B cell (primary cell): ENCODE measurements around the gene CTSD. TPM values are rescaled to one million over a fixed set of nuclear protein-coding genes. Genes with fewer than 3 reads are reported as not detected.

Experiments
- ATAC-seq: fragments of 200-7000 bp; cut with Tn5 transposase; one replicate; pipeline ENCODE4 v1.10.0; 2021; ENCODE audit warnings: low read depth, mild to moderate bottlenecking, moderate number of reproducible peaks, moderate library complexity
- CTCF ChIA-PET: fragments of 350-600 bp; sonication (Branson Sonifier 250); formaldehyde crosslinking; loops from one replicate; lab custom pipeline; 2021; ENCODE audit warnings: antibody characterized with exemption, inconsistent platforms; lab: Charles Lee
- POLR2A ChIA-PET: fragments of 350-600 bp; sonication (Branson Sonifier 250); formaldehyde crosslinking; loops from one replicate; lab custom pipeline; 2021; ENCODE audit warnings: antibody characterized with exemption; lab: Charles Lee
- DNase-seq: peaks from one replicate; pipeline ENCODE4 v3.0.0; 2013
- H2AFZ ChIP-seq: 2 replicates; pipeline ENCODE4 v1.6.1; 2012; ENCODE audit warnings: mild to moderate bottlenecking, low read depth, low read length; ENCODE audit not compliant: insufficient read depth, poor library complexity, severe bottlenecking
- H3K27ac ChIP-seq, 2 donors: 1 replicate in 1 of 2; 2 replicates in 1 of 2; pipeline ENCODE4 v1.5.1; 2012 to 2013; ENCODE audit warnings: low read length in 2 of 2, mild to moderate bottlenecking in 2 of 2, moderate library complexity in 1 of 2
- H3K27me3 ChIP-seq, 4 experiments: fragments of 200-600 bp in 1 of 4; sonication (generic) in 1 of 4; replicated peaks in 1 of 4; 1 replicate in 2 of 4; 2 replicates in 2 of 4; pipeline versions ENCODE4 v1.6.1 to v1.7.0; 2013 to 2016; ENCODE audit warnings: low read length in 3 of 4, mild to moderate bottlenecking in 2 of 4, mixed read lengths in 1 of 4, moderate library complexity in 1 of 4; ENCODE audit not compliant: insufficient read depth in 4 of 4, control insufficient read depth in 3 of 4; ENCODE audit errors: control extremely low read depth in 1 of 4
- H3K36me3 ChIP-seq, 2 experiments: replicated peaks in 1 of 2; 1 replicate in 1 of 2; 2 replicates in 1 of 2; pipeline versions ENCODE4 v1.6.1 to v1.7.1; 2013; ENCODE audit warnings: low read length in 1 of 2; ENCODE audit not compliant: insufficient read depth in 2 of 2, control insufficient read depth in 1 of 2; ENCODE audit errors: control extremely low read depth in 1 of 2, extremely low read depth in 1 of 2
- H3K4me1 ChIP-seq, 2 donors: fragments of 200-600 bp in 1 of 2; sonication (generic) in 1 of 2; 1 replicate in 1 of 2; 2 replicates in 1 of 2; pipeline versions ENCODE4 v1.5.1 to v1.6.1; 2013 to 2017; ENCODE audit warnings: low read length in 2 of 2; ENCODE audit not compliant: control insufficient read depth in 2 of 2, insufficient read depth in 2 of 2
- H3K4me2 ChIP-seq: replicated peaks from 2 replicates; pipeline ENCODE3; 2012; ENCODE audit warnings: mild to moderate bottlenecking, low read depth, low read length; ENCODE audit not compliant: poor library complexity, severe bottlenecking
- H3K4me3 ChIP-seq, 5 experiments: fragments of 200-600 bp in 1 of 5; sonication (generic) in 1 of 5; 1 replicate in 3 of 5; 2 replicates in 2 of 5; pipeline versions ENCODE4 v1.5.1 to v1.7.0; 2011 to 2016; ENCODE audit warnings: low read length in 4 of 5, mild to moderate bottlenecking in 4 of 5, low read depth in 2 of 5, control low read depth in 1 of 5, moderate library complexity in 1 of 5; ENCODE audit not compliant: insufficient read depth in 1 of 5; ENCODE audit errors: control extremely low read depth in 1 of 5, extremely low read depth in 1 of 5
- H3K79me2 ChIP-seq: fragments of 200-600 bp; sonication (generic); one replicate; pipeline ENCODE4 v1.6.0; 2016; ENCODE audit warnings: low read length; ENCODE audit not compliant: control insufficient read depth, insufficient read depth
- H3K9ac ChIP-seq: fragments of 200-600 bp; sonication (generic); 2 replicates; pipeline ENCODE4 v1.6.1; 2017; ENCODE audit warnings: mild to moderate bottlenecking, low read length, moderate library complexity
- H3K9me3 ChIP-seq, 3 donors: one replicate each; pipeline versions ENCODE4 v1.6.1 to v1.7.1; 2013; ENCODE audit warnings: low read length in 2 of 3; ENCODE audit not compliant: control insufficient read depth in 2 of 3, insufficient read depth in 1 of 3; ENCODE audit errors: control extremely low read depth in 1 of 3
- H4K20me1 ChIP-seq: 2 replicates; pipeline ENCODE4 v1.6.0; 2012; ENCODE audit warnings: mild to moderate bottlenecking, low read length; ENCODE audit not compliant: insufficient read depth, control insufficient read depth, poor library complexity, severe bottlenecking
- H3K27ac Mint-ChIP-seq: one replicate; pipeline ENCODE4 v1.8.0; 2021; ENCODE audit warnings: mixed read lengths
- H3K27me3 Mint-ChIP-seq: one replicate; pipeline ENCODE4 v1.8.0; 2021; ENCODE audit warnings: mixed read lengths
- H3K4me1 Mint-ChIP-seq: one replicate; pipeline ENCODE4 v1.8.0; 2021; ENCODE audit warnings: mixed read lengths
- H3K4me3 Mint-ChIP-seq: one replicate; pipeline ENCODE4 v1.8.0; 2021; ENCODE audit warnings: mixed read lengths
- H3K9me3 Mint-ChIP-seq: one replicate; pipeline ENCODE4 v1.8.0; 2022; ENCODE audit warnings: mixed read lengths; ENCODE audit not compliant: insufficient read depth
- EZH2 ChIP-seq: IDR thresholded peaks from 2 replicates; pipeline ENCODE4 v1.6.1; 2012; ENCODE audit warnings: borderline replicate concordance, low read depth, mild to moderate bottlenecking, moderate library complexity, low read length; ENCODE audit not compliant: insufficient read depth, poor library complexity, severe bottlenecking
- WGBS: methylation state at CpG from one replicate; pipeline ENCODE4 v1.1.5; 2013; ENCODE audit warnings: missing lambda C conversion rate; ENCODE audit not compliant: insufficient coverage; 5-methylcytosine and 5-hydroxymethylcytosine counted together
- intact Hi-C: fragments of 100-400 bp; cut with micrococcal nuclease; formaldehyde crosslinking; loops from one replicate; pipeline ENCODE4 v1.10.0; 2022
- polyA plus RNA-seq: library from polyadenylated mRNA; depleted of rRNA; stranded (reverse); fragments of >200 nt; gene quantifications from 2 replicates; pipeline ENCODE4 v1.2.3, GENCODE V29; 2012
- total RNA-seq, 2 donors: library from RNA; stranded (reverse); fragments of 120-200 nt in 1 of 2; gene quantifications; 1 replicate in 1 of 2; 2 replicates in 1 of 2; pipeline versions ENCODE4 v1.2.3 to v1.2.4, GENCODE V29; 2013 to 2022
- TF ChIP-seq, protein P1 (sequence below): fragments of 200-600 bp; IDR thresholded peaks from one replicate; pipeline ENCODE4 v1.8.0; 2022; ENCODE audit warnings: antibody characterized with exemption, mild to moderate bottlenecking

CTSD gene
- total and polyA plus RNA-seq, 2 donors (not counting 1 experiment from before 2014, with no cell fraction given) = 42.2 to 83.5 TPM

DNA sequence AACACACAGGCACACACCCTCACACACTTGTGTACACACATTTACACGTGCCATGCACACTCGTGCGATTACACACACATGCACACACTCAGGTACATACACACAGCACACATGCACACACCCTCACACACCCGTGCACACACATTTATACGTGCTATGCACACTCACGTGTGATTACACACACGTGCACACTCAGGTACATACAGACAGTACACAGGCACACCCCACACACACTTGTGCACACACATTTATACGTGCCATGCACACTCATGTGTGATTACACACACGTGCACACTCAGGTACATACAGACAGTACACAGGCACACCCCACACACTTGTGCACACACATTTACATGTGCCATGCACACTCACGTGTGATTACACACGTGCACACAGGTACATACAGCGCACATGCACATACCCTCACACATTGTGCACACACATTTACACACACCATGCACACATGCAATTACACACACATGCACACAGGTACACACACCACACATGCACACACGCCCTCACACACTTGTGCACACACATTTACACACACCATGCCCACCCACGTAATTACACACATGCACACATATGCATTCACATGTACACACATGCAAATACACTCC lies 17.9 kb downstream of the CTSD start:
- ChIA-PET CTCF (no interaction called here), POLR2A (no interaction called here)
- Histone ChIP-seq H3K36me3 (no peaks in the 10 kb centered on the region), H4K20me1 (no peaks in the 10 kb centered on the region), H3K9ac (no peak overlapping the region), H3K4me1 (peaks cover 0 to 6% of the 10 kb centered on the region in 2 donors), H3K4me2 (no peak overlapping the region), H3K27me3 (peaks cover 0 to 14% (median 2%) of the 10 kb centered on the region in 4 experiments), H3K4me3 (no peak overlapping the region), H3K9me3 (peaks cover 0 to 15% (median 0%) of the 10 kb centered on the region in 3 donors), H3K27ac (no peak overlapping the region), H3K79me2 (no peaks in the 10 kb centered on the region), H2AFZ (no peak overlapping the region)
- DNase-seq = no peak
- H3K4me3 Mint-ChIP-seq = no peak overlapping the region
- TF ChIP-seq EZH2 = no peak
- TF ChIP-seq, protein P1, sequence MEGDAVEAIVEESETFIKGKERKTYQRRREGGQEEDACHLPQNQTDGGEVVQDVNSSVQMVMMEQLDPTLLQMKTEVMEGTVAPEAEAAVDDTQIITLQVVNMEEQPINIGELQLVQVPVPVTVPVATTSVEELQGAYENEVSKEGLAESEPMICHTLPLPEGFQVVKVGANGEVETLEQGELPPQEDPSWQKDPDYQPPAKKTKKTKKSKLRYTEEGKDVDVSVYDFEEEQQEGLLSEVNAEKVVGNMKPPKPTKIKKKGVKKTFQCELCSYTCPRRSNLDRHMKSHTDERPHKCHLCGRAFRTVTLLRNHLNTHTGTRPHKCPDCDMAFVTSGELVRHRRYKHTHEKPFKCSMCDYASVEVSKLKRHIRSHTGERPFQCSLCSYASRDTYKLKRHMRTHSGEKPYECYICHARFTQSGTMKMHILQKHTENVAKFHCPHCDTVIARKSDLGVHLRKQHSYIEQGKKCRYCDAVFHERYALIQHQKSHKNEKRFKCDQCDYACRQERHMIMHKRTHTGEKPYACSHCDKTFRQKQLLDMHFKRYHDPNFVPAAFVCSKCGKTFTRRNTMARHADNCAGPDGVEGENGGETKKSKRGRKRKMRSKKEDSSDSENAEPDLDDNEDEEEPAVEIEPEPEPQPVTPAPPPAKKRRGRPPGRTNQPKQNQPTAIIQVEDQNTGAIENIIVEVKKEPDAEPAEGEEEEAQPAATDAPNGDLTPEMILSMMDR = no peak
- peaks cover 12% of the 10 kb centered on the region for H3K27me3 Mint-ChIP-seq
- peaks cover 7% of the 10 kb centered on the region for H3K4me1 Mint-ChIP-seq
- 98% methylated on average over 14 of the region's 14 CpGs for WGBS
- intact Hi-C loops = no loop called here
- peaks cover 8% of the 10 kb centered on the region for H3K9me3 Mint-ChIP-seq
- H3K27ac Mint-ChIP-seq = peak overlapping the region; percentile 7
- ATAC-seq = no peak

DNA sequence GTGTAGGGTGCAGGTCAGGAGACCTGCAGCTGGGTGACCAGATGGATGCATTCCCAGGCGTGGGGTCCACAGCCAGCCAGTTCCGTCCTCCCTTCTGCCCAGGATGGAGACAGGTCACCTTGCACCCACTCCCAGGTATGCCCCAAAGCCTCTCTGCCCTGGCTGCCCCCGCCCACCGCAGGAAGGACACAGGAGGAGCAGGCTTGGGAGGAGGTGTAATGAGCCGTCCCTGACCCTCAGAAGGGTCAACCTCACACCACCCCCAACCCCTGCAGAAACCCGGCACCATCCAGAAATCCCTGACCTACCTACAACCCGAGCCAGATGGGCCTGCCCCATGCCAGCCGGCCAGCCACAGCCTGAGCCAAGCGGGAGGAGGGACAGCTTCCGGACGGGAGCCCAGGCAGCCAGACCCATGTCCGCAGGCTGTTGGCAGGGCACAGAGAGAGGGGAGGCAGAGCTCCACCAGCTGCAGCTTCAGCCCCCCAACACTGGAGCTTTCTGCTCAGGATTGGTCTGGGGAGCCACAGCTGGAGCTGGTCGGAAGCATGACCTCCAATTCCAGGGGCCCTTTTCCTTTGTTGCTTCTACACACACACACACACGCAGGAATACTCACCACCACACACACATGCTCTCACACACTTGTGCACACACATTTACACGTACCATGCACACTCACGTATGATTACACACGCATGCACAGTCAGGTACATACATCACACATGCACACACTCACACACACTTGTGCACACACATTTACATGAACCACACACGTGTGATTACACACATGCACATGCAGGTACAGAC lies 18.6 kb downstream of the CTSD start:
- DNase-seq (no peak), ATAC-seq (no peak)
- Histone ChIP-seq H3K36me3 (no peaks in the 10 kb centered on the region), H3K9me3 (peaks cover 0 to 15% (median 0%) of the 10 kb centered on the region in 3 donors), H2AFZ (no peak overlapping the region), H3K27ac (no peak overlapping the region), H4K20me1 (no peaks in the 10 kb centered on the region), H3K79me2 (no peaks in the 10 kb centered on the region), H3K27me3 (peaks cover 0 to 7% (median 2%) of the 10 kb centered on the region in 4 experiments), H3K4me3 (no peak overlapping the region), H3K4me2 (no peak overlapping the region), H3K9ac (no peak overlapping the region), H3K4me1 (peaks cover 0 to 6% of the 10 kb centered on the region in 2 donors)
- TF ChIP-seq, protein P1 = no peak
- no peak for TF ChIP-seq EZH2
- intact Hi-C loops = no loop called here
- Mint-ChIP-seq H3K27me3 (peaks cover 6% of the 10 kb centered on the region), H3K27ac (no peak overlapping the region), H3K9me3 (peaks cover 8% of the 10 kb centered on the region), H3K4me1 (peaks cover 3% of the 10 kb centered on the region), H3K4me3 (no peak overlapping the region)
- CTCF ChIA-PET = no interaction called here
- POLR2A ChIA-PET = no interaction called here
- 97% methylated on average over 13 of the region's 18 CpGs for WGBS
